Endothelial cell of umbilical vein (primary cell): ENCODE results near the gene GNPAT. TPM values are rescaled to one million over a fixed set of nuclear protein-coding genes. Genes with fewer than 3 reads are reported as not detected.

Experiments used
- BruUV-seq: library from RNA; stranded (reverse); fragments of 400-500 nt; replicated peaks from 2 replicates; lab custom pipeline; 2021; lab: Mats Ljungman, UMichigan
- CTCF ChIA-PET: fragments of 300-600, 350-600 bp; sonication (Branson Sonifier 250); formaldehyde crosslinking; loops from one replicate; lab custom pipeline; 2021; ENCODE audit warnings: antibody characterized with exemption, inconsistent platforms; lab: Charles Lee
- POLR2A ChIA-PET: fragments of 300-600, 350-600 bp; sonication (Branson Sonifier 250); formaldehyde crosslinking; loops from one replicate; lab custom pipeline; 2021; ENCODE audit warnings: antibody characterized with exemption, inconsistent platforms; lab: Charles Lee
- DNase-seq: peaks from one replicate; pipeline ENCODE4 v3.0.0-alpha.2; 2011; ENCODE audit warnings: low read depth, low spot score
- FAIRE-seq: peaks from 2 replicates; lab custom pipeline; 2011; peaks lifted over from hg19 to GRCh38; lab: Jason Lieb, UNC
- H2AFZ ChIP-seq: 2 replicates; pipeline ENCODE4 v1.6.0; 2012; ENCODE audit warnings: low read depth, low read length, control low read depth, inconsistent platforms
- H3K27ac ChIP-seq: 2 replicates; pipeline ENCODE4 v1.5.1; 2011; ENCODE audit warnings: low read depth, mild to moderate bottlenecking, control low read depth, low read length, moderate library complexity; ENCODE audit not compliant: insufficient read depth
- H3K27me3 ChIP-seq, 2 experiments: 2 replicates each; pipeline versions ENCODE4 v1.6.0 to v1.6.1; 2011; ENCODE audit warnings: low read length in 2 of 2, mixed read lengths in 1 of 2; ENCODE audit not compliant: control insufficient read depth in 2 of 2, insufficient read depth in 2 of 2
- H3K36me3 ChIP-seq, 2 experiments: 2 replicates in 1 of 2; 3 replicates in 1 of 2; pipeline ENCODE4 v1.5.1; 2011; ENCODE audit warnings: low read length in 2 of 2, mild to moderate bottlenecking in 1 of 2, moderate library complexity in 1 of 2; ENCODE audit not compliant: control insufficient read depth in 2 of 2, insufficient read depth in 2 of 2; ENCODE audit errors: extremely low read depth in 1 of 2
- H3K4me1 ChIP-seq: 3 replicates; pipeline ENCODE4 v1.5.1; 2011; ENCODE audit warnings: mild to moderate bottlenecking, low read length; ENCODE audit not compliant: control insufficient read depth, insufficient read depth; ENCODE audit errors: extremely low read depth
- H3K4me2 ChIP-seq: 2 replicates; pipeline ENCODE4 v1.6.1; 2011; ENCODE audit warnings: low read length, control low read depth, mixed read lengths; ENCODE audit not compliant: insufficient read depth
- H3K4me3 ChIP-seq, 3 experiments: fragments of 200-600 bp in 1 of 3; sonication (generic), shearing (Covaris generic) in 1 of 3; replicated peaks in 1 of 3; 2 replicates each; pipeline ENCODE4 v1.5.1; 2011 to 2016; ENCODE audit warnings: control low read depth in 3 of 3, low read length in 3 of 3, mild to moderate bottlenecking in 2 of 3, inconsistent platforms in 1 of 3, low read depth in 1 of 3, moderate library complexity in 1 of 3; ENCODE audit not compliant: insufficient read depth in 1 of 3
- H3K79me2 ChIP-seq: 2 replicates; pipeline ENCODE4 v1.6.0; 2012; ENCODE audit warnings: low read length, inconsistent platforms; ENCODE audit not compliant: control insufficient read depth, insufficient read depth
- H3K9ac ChIP-seq: replicated peaks from 2 replicates; pipeline ENCODE3; 2011; ENCODE audit warnings: low read length, control low read depth; ENCODE audit not compliant: insufficient read depth; ENCODE audit errors: extremely low read depth
- H3K9me1 ChIP-seq: replicated peaks from 3 replicates; pipeline ENCODE4 v1.6.0; 2011; ENCODE audit warnings: mild to moderate bottlenecking, low read length; ENCODE audit not compliant: control insufficient read depth, insufficient read depth; ENCODE audit errors: extremely low read depth
- H3K9me3 ChIP-seq: replicated peaks from 2 replicates; pipeline ENCODE4 v1.5.1; 2012; ENCODE audit warnings: low read length, inconsistent platforms; ENCODE audit not compliant: control insufficient read depth, insufficient read depth
- H4K20me1 ChIP-seq: replicated peaks from 2 replicates; pipeline ENCODE3; 2011; ENCODE audit warnings: mild to moderate bottlenecking, low read length; ENCODE audit not compliant: control insufficient read depth, insufficient read depth; ENCODE audit errors: extremely low read depth
- EZH2 ChIP-seq: IDR thresholded peaks from 2 replicates; pipeline ENCODE4 v1.6.1; 2012; ENCODE audit warnings: borderline replicate concordance, low read depth, mild to moderate bottlenecking, moderate library complexity, low read length, inconsistent platforms; ENCODE audit not compliant: severe bottlenecking
- FOS ChIP-seq: IDR thresholded peaks from 2 replicates; pipeline ENCODE4 v1.6.1; 2011; ENCODE audit warnings: mild to moderate bottlenecking, low read length, moderate library complexity, borderline replicate concordance; ENCODE audit not compliant: insufficient read depth
- GATA2 ChIP-seq: IDR thresholded peaks from 2 replicates; pipeline ENCODE4 v1.7.0; 2011; ENCODE audit warnings: low read depth, mild to moderate bottlenecking, moderate library complexity, mixed read lengths, low read length; ENCODE audit not compliant: insufficient read length, insufficient read depth
- JUN ChIP-seq: IDR thresholded peaks from 2 replicates; pipeline ENCODE4 v1.6.1; 2011; ENCODE audit warnings: borderline replicate concordance, low read depth; ENCODE audit not compliant: insufficient read length, insufficient read depth
- MYC ChIP-seq: IDR thresholded peaks from one replicate; pipeline ENCODE4 v1.6.1; 2011; ENCODE audit warnings: mild to moderate bottlenecking, low read depth, low read length
- POLR2A ChIP-seq: IDR thresholded peaks from 2 replicates; pipeline ENCODE4 v1.6.1; 2012; ENCODE audit warnings: low read depth, mild to moderate bottlenecking, control low read depth, low read length
- POLR2AphosphoS5 ChIP-seq: IDR thresholded peaks from 2 replicates; pipeline ENCODE4 v1.6.1; 2012; ENCODE audit warnings: low read depth, mild to moderate bottlenecking, control low read depth, low read length, moderate library complexity; ENCODE audit not compliant: insufficient read depth
- dilution Hi-C: fragments of 300-500 bp; cut with MboI; formaldehyde crosslinking; loops from one replicate; pipeline ENCODE4 v1.15.0; 2019; ENCODE audit warnings: low sequenced_read_pairs; ENCODE audit not compliant: extremely low pct_ligation_motif_present
- intact Hi-C: fragments of 100-400 bp; cut with micrococcal nuclease; formaldehyde crosslinking; loops from one replicate; pipeline ENCODE4 v1.10.0; 2022
- polyA plus RNA-seq, 4 experiments: library from polyadenylated mRNA; depleted of rRNA in 3 of 4; stranded (reverse) in 3 of 4; unstranded in 1 of 4; fragments of >200 nt; gene quantifications; 2 replicates each; pipeline versions ENCODE4 v1.2.1 to v1.2.3, GENCODE V29; 2011 to 2012; ENCODE audit warnings: missing spikeins in 1 of 4
- total RNA-seq: library from RNA; stranded (reverse); gene quantifications from 2 replicates; pipeline ENCODE4 v1.2.3, GENCODE V29; 2021
- TF ChIP-seq, protein P1 (sequence below): IDR thresholded peaks from 2 replicates; pipeline ENCODE4 v1.6.1; 2011; ENCODE audit not compliant: insufficient read depth, insufficient read length
- TF ChIP-seq, protein P2 (sequence below), 2 donors: IDR thresholded peaks; 1 replicate in 1 of 2; 2 replicates in 1 of 2; pipeline ENCODE4 v1.5.1; 2011; ENCODE audit warnings: low read length in 2 of 2, mild to moderate bottlenecking in 2 of 2, moderate library complexity in 2 of 2, control low read depth in 1 of 2, inconsistent platforms in 1 of 2, low read depth in 1 of 2; ENCODE audit not compliant: insufficient read depth in 1 of 2; ENCODE audit errors: extremely low read depth in 1 of 2

Gene GNPAT
- total and polyA plus RNA-seq, 2 donors (not counting 3 experiments of a cell fraction or from before 2014, with no cell fraction given), result 18.9 to 51.4 TPM

DNA sequence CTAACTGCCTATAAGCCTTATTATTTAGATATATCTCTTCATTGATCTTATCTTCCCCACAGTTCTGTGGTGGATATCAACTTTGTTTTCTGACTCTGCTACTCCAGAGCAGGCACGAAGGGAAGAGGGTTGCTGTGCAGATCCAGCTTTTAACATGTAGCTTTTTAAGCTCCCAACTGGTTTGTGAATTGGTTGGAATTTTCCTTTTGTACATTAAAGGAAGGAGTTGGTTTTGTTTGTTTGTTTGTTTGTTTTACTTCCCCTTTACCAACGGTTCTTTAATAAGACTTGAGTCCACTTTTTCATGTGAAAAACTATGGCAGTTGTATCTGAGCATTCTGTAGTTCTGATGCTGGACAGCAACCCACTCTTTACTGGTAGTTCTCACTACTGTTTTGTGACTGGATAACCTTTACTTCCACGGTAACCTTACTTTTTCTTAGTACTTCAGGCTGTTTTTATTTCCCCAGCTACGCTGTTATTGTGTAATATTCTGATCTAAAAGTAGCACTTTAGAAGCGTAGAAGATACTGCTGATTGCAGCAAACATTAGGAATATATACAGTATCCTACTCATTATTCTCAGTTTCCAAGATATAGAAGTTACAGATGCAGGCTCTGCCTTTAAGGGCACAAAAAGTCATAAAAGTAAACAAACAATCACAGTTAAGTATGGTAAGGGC, 1.6 kb downstream of the GNPAT start:
- FAIRE-seq (no peak), DNase-seq (peak; percentile 29)
- no peaks in the 10 kb centered on the region for H3K27me3 ChIP-seq
- H3K4me3 ChIP-seq, result peak overlapping the region in 1 of 3 experiments; percentile 97
- TF ChIP-seq JUN (no peak), GATA2 (no peak), EZH2 (no peak), POLR2A (no peak), MYC (no peak), POLR2AphosphoS5 (no peak), FOS (no peak)
- TF ChIP-seq, protein P1, sequence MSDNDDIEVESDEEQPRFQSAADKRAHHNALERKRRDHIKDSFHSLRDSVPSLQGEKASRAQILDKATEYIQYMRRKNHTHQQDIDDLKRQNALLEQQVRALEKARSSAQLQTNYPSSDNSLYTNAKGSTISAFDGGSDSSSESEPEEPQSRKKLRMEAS, result no peak
- TF ChIP-seq, protein P2, sequence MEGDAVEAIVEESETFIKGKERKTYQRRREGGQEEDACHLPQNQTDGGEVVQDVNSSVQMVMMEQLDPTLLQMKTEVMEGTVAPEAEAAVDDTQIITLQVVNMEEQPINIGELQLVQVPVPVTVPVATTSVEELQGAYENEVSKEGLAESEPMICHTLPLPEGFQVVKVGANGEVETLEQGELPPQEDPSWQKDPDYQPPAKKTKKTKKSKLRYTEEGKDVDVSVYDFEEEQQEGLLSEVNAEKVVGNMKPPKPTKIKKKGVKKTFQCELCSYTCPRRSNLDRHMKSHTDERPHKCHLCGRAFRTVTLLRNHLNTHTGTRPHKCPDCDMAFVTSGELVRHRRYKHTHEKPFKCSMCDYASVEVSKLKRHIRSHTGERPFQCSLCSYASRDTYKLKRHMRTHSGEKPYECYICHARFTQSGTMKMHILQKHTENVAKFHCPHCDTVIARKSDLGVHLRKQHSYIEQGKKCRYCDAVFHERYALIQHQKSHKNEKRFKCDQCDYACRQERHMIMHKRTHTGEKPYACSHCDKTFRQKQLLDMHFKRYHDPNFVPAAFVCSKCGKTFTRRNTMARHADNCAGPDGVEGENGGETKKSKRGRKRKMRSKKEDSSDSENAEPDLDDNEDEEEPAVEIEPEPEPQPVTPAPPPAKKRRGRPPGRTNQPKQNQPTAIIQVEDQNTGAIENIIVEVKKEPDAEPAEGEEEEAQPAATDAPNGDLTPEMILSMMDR (IDR thresholded peaks at IDR 0.05; ENCODE audit: extremely low read depth in 1 of 2, insufficient read depth in 1 of 2, low read depth in 1 of 2, low read length in 2 of 2), result no peak
- dilution Hi-C loops (no loop called here), intact Hi-C loops (loop anchor here (5.0 kb wide), 2 partner anchors 75 to 180 kb away; partner anchors contain the start of gene EGLN1)
- no peaks in the 10 kb centered on the region for H3K9me1 ChIP-seq
- POLR2A ChIA-PET, result no interaction called here
- CTCF ChIA-PET, result interaction anchor here (1.0 to 1.5 kb wide), 2 partner anchors 95 to 358 kb away, joined by 3 to 4 read pairs; partner anchors contain the start of genes EXOC8 and SPRTN
- no peaks in the 10 kb centered on the region for H4K20me1 ChIP-seq
- H3K27ac ChIP-seq, result no peak overlapping the region
- no TSS peak for BruUV-seq
- H2AFZ ChIP-seq, result no peak overlapping the region
- H3K4me2 ChIP-seq, result peak overlapping the region; percentile 96
- H3K79me2 ChIP-seq, result peaks cover 68% of the 10 kb centered on the region
- H3K4me1 ChIP-seq, result peaks cover 19% of the 10 kb centered on the region
- H3K9me3 ChIP-seq, result no peaks in the 10 kb centered on the region
- peaks cover 0 to 2% of the 10 kb centered on the region in 2 experiments for H3K36me3 ChIP-seq
- H3K9ac ChIP-seq, result no peak overlapping the region
